Measurements from ENCODE around the gene PLEKHN1.
A peak's percentile ranks its signal among the peaks of the same experiment; 100 is the strongest.

PLEKHN1 gene

GRCh38 chr1:918353-918752 lies 47.9 kb upstream of the PLEKHN1 start:
- Histone ChIP-seq H3K27me3 (ENCODE audit: low read depth, low read length) (peaks cover 39% of the 10 kb centered on the region), H3K4me1 (ENCODE audit: low read length) (0 out of 2 replicates have a peak, but pooled peaks cover 6% of the 10 kb centered on the region), H3K79me2 (ENCODE audit: low read length) (no peaks in the 10 kb centered on the region), H3K36me3 (replicated peaks; ENCODE audit: low read depth, low read length) (no peaks in the 10 kb centered on the region), H3K9ac (ENCODE audit: low read length) (no peak overlapping the region), H3K4me2 (ENCODE audit: low read length) (no peak overlapping the region), H3K9me3 (ENCODE audit: insufficient read depth, low read length) (no peaks in the 10 kb centered on the region), H3K4me3 (ENCODE audit: low read length) (no peak overlapping the region), H2AFZ (ENCODE audit: low read depth, low read length) (no peak overlapping the region), H4K20me1 (ENCODE audit: insufficient read depth, low read length) (no peaks in the 10 kb centered on the region), H3K27ac (ENCODE audit: low read length) (no peak overlapping the region)
- TF ChIP-seq CTCF (IDR thresholded peaks at IDR 0.05; ENCODE audit: low read depth, low read length) (no peak), EZH2phosphoT487 (IDR thresholded peaks at IDR 0.05; ENCODE audit: low read depth) (no peak)

DNA sequence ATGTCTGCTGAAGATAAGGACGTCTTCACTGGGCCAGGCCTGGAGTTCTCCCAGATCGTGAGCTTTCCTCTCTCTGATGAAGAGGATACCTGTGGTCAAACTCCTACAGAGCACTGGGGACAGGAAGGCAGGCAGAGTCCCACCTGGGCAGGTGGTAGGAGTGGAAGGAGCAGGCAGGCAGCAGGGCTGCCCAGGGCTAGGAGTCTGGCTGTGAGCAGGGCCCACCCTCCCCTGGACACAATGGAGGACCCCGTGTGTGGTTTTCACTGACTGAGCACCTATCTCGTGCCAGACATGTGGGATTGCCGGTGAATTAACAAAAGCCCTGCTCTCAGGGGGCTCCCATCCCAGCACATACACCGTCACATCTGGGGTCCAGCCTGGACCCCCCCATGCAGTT lies 47.4 kb upstream of the PLEKHN1 start:
- H2AFZ ChIP-seq (ENCODE audit: low read depth, low read length) = no peak overlapping the region
- H3K79me2 ChIP-seq (ENCODE audit: low read length) = no peaks in the 10 kb centered on the region
- no peaks in the 10 kb centered on the region for H3K36me3 ChIP-seq (replicated peaks; ENCODE audit: low read depth, low read length)
- no peaks in the 10 kb centered on the region for H4K20me1 ChIP-seq (ENCODE audit: insufficient read depth, low read length)
- peaks cover 39% of the 10 kb centered on the region for H3K27me3 ChIP-seq (ENCODE audit: low read depth, low read length)
- H3K4me1 ChIP-seq (ENCODE audit: low read length) = 0 out of 2 replicates have a peak, but pooled peaks cover 6% of the 10 kb centered on the region
- no peak overlapping the region for H3K4me2 ChIP-seq (ENCODE audit: low read length)
- H3K9me3 ChIP-seq (ENCODE audit: insufficient read depth, low read length) = no peaks in the 10 kb centered on the region
- TF ChIP-seq CTCF (IDR thresholded peaks at IDR 0.05; ENCODE audit: low read depth, low read length) (no peak), EZH2phosphoT487 (IDR thresholded peaks at IDR 0.05; ENCODE audit: low read depth) (no peak)
- H3K9ac ChIP-seq (ENCODE audit: low read length) = no peak overlapping the region
- no peak overlapping the region for H3K4me3 ChIP-seq (ENCODE audit: low read length)
- no peak overlapping the region for H3K27ac ChIP-seq (ENCODE audit: low read length)

DNA sequence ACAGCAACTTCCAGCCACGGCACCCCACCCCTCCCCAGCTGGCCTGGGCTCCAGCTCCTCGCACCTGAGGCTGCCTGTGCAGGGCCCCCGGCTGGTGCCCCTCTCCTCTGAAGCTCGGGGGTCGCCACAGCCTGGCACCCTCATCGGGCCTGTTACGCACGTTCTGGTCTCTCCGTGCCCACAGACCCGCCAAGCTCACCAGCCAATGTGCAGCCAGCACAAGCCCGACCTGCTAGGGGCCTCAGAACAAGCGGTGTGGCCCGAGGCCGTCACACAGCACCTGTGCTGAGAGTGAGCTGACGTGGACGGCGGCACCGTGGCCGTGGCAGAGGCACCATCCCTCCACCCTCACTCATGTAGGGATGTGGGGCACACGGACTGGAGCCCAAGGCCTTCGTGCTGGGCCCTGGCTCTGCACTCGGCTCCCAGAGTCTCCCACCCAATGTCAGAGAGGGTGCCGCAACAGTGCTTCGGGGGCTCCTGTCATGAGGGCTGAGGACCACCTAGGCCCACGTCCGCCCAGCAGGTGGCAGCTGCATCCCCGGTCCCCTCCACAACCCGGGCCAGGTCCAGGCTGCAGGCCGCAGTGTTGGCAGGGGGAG lies 46.9 kb upstream of the PLEKHN1 start:
- Histone ChIP-seq H3K27ac (ENCODE audit: low read length) (no peak overlapping the region), H2AFZ (ENCODE audit: low read depth, low read length) (no peak overlapping the region), H3K9me3 (ENCODE audit: insufficient read depth, low read length) (no peaks in the 10 kb centered on the region), H3K4me1 (ENCODE audit: low read length) (0 out of 2 replicates have a peak, but pooled peaks cover 6% of the 10 kb centered on the region), H3K79me2 (ENCODE audit: low read length) (no peaks in the 10 kb centered on the region), H3K4me3 (ENCODE audit: low read length) (no peak overlapping the region), H3K9ac (ENCODE audit: low read length) (no peak overlapping the region), H3K4me2 (ENCODE audit: low read length) (no peak overlapping the region), H4K20me1 (ENCODE audit: insufficient read depth, low read length) (no peaks in the 10 kb centered on the region), H3K36me3 (replicated peaks; ENCODE audit: low read depth, low read length) (no peaks in the 10 kb centered on the region), H3K27me3 (ENCODE audit: low read depth, low read length) (peaks cover 39% of the 10 kb centered on the region)
- peak; percentile 3; the same call in 1 of the 2 replicates for TF ChIP-seq CTCF (IDR thresholded peaks at IDR 0.05; ENCODE audit: low read depth, low read length)
- no peak for TF ChIP-seq EZH2phosphoT487 (IDR thresholded peaks at IDR 0.05; ENCODE audit: low read depth)

DNA sequence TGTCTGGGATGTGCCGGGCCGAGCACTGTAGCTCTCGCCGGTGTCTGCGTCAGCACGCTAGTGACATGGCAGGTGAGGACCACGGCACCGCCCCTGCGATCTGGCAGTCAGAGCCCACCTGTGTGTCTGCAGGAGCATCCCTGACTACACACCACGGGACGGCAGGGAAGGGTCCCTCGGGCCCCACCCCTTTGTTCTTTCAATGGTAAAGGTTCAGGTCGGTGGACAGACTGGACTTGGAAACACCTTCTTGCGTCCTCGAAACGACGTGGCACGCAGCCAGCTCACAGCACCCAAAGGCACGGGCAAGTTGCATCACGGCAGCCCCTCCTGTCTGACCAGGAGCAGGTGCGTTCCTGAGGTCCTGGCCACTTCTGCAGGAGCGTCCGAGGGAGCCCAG lies 46.3 kb upstream of the PLEKHN1 start:
- Histone ChIP-seq H3K4me2 (ENCODE audit: low read length) (no peak overlapping the region), H3K9ac (ENCODE audit: low read length) (no peak overlapping the region), H3K27ac (ENCODE audit: low read length) (no peak overlapping the region), H3K9me3 (ENCODE audit: insufficient read depth, low read length) (no peaks in the 10 kb centered on the region), H3K4me1 (ENCODE audit: low read length) (0 out of 2 replicates have a peak, but pooled peaks cover 6% of the 10 kb centered on the region), H4K20me1 (ENCODE audit: insufficient read depth, low read length) (no peaks in the 10 kb centered on the region), H3K27me3 (ENCODE audit: low read depth, low read length) (peaks cover 36% of the 10 kb centered on the region), H3K79me2 (ENCODE audit: low read length) (no peaks in the 10 kb centered on the region), H3K4me3 (ENCODE audit: low read length) (no peak overlapping the region), H3K36me3 (replicated peaks; ENCODE audit: low read depth, low read length) (no peaks in the 10 kb centered on the region), H2AFZ (ENCODE audit: low read depth, low read length) (no peak overlapping the region)
- TF ChIP-seq CTCF (IDR thresholded peaks at IDR 0.05; ENCODE audit: low read depth, low read length) = no peak
- TF ChIP-seq EZH2phosphoT487 (IDR thresholded peaks at IDR 0.05; ENCODE audit: low read depth) = no peak

Measured in OCI-LY3 (cell line).